Uterus (tissue), 2 donors: ENCODE data around the gene GFM2.
A peak's percentile ranks its signal among the peaks of the same experiment; 100 is the strongest.

ENCODE experiments used
- POLR2A ChIP-seq, 2 donors: fragments of 450-650 bp; IDR thresholded peaks; one replicate each; pipeline ENCODE4 v1.6.1; 2016; ENCODE audit warnings: antibody characterized with exemption in 2 of 2, mild to moderate bottlenecking in 1 of 2, moderate library complexity in 1 of 2
- TF ChIP-seq, protein P1 (sequence below), 4 experiments: fragments of 200-600 bp in 2 of 4; fragments of 450-650 bp in 2 of 4; sonication (generic) in 2 of 4; IDR thresholded peaks; one replicate each; pipeline ENCODE4 v1.5.1; 2016 to 2019; ENCODE audit warnings: antibody characterized with exemption in 4 of 4, mild to moderate bottlenecking in 2 of 4, moderate library complexity in 1 of 4

DNA sequence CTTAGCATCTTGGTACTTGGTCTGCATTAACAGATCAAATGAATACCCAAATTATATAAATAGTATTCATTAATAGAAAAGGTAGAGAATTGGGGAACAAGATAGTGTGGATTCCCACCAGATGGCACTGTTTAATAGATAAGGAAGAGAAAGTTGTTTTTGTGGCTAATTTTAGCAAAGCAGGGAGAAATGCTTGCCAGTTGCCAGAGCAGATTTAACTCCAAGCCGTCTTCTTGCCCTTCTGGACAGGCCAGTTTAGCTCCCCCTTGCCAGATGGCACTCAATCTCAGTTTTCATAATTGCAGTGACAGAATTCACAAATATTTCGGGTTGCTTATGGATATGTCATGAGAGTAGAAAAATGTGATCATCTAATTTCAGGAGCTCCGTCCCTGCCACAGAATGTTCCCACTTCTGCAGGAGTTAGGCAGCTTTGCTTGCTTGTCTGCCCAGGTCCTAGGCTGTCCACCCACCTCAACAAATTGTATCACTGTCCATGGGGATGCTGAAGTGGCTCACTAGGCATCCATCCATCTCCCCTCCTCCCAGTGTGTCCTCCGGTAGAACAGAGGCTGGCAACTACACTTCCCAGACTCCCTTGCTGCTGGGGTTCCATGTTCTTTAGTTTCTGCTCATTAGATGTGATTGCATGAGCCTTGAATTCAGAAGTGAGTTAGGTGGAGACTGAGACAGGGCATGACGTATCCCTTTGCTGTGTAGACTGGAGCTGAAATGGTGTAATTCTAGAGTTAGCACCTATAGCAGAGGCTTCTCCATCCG lies 93.7 kb downstream of the GFM2 start:
- TF ChIP-seq, protein P1, sequence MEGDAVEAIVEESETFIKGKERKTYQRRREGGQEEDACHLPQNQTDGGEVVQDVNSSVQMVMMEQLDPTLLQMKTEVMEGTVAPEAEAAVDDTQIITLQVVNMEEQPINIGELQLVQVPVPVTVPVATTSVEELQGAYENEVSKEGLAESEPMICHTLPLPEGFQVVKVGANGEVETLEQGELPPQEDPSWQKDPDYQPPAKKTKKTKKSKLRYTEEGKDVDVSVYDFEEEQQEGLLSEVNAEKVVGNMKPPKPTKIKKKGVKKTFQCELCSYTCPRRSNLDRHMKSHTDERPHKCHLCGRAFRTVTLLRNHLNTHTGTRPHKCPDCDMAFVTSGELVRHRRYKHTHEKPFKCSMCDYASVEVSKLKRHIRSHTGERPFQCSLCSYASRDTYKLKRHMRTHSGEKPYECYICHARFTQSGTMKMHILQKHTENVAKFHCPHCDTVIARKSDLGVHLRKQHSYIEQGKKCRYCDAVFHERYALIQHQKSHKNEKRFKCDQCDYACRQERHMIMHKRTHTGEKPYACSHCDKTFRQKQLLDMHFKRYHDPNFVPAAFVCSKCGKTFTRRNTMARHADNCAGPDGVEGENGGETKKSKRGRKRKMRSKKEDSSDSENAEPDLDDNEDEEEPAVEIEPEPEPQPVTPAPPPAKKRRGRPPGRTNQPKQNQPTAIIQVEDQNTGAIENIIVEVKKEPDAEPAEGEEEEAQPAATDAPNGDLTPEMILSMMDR (IDR thresholded peaks at IDR 0.05), result peak; percentile 42 to 69 (median 50)
- TF ChIP-seq POLR2A (IDR thresholded peaks at IDR 0.05), result no peak
